ENCODE measurements around the gene NFIC.

Gene NFIC

DNA sequence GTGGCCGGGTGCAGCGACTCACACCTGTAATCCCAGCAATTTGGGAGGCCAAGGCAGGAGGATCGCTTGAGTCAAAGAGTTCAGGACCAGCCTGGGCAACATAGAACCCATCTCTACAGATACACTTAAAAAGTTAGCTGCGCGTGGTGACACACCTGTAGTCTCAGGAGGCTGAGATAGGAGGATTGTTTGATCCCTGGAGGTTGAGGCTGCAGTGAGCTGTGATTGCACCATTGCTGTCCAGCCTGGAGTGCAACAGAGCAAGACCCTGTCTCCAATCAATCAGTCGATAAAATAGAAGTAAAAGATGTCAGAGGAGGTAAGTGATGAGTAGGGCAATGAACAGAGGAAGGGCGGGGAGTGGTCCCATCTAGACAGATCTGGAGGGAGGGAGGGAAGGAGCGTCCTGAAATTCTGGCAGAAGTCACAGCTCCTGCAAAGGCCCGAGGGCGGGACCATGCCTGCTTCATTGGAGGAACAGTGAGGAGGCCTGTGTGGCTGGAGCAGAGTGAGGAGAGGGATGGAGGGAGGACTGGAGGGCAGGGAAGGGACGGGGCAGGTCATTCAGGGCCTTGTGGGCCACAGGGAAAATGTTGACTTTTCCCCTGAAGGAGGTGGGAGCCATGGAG is 104.2 kb downstream of the NFIC start:
- DNase-seq, result no peak

GRCh38 chr19:3471954-3472655 is 105.7 kb downstream of the NFIC start:
- peak in 1 of 2 experiments; percentile 38 for DNase-seq

- DNase-seq, result no peak
Observed at GRCh38 chr19:3474010-3474409, 107.6 kb downstream of the NFIC start.

- DNase-seq, result no peak
Observed at GRCh38 chr19:3474614-3475013, 108.2 kb downstream of the NFIC start.

GRCh38 chr19:3475449-3475848 is 109.1 kb downstream of the NFIC start:
- DNase-seq, result no peak

- DNase-seq, result no peak
Observed at GRCh38 chr19:3476830-3477229, 110.4 kb downstream of the NFIC start.

DNA sequence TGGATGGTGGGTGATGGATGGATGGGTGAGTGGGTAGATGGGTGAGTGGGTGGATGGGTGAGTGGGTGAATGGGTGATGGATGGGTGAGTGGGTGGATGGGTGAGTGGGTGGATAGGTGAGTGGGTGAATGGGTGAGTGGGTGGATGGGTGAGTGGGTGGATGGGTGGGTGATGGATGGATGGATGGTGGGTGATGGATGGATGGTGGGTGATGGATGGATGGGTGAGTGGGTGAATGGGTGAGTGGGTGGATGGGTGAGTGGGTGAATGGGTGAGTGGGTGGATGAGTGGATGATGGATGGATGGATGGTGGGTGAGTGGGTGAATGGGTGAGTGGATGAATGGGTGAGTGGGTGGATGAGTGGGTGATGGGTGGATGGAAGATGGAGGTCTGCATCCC is 111.1 kb downstream of the NFIC start:
- DNase-seq, result no peak

- DNase-seq, result no peak
Observed at GRCh38 chr19:3477951-3478350, 111.6 kb downstream of the NFIC start.

- no peak for DNase-seq
Observed at GRCh38 chr19:3478409-3479176, 112.2 kb downstream of the NFIC start.

DNA sequence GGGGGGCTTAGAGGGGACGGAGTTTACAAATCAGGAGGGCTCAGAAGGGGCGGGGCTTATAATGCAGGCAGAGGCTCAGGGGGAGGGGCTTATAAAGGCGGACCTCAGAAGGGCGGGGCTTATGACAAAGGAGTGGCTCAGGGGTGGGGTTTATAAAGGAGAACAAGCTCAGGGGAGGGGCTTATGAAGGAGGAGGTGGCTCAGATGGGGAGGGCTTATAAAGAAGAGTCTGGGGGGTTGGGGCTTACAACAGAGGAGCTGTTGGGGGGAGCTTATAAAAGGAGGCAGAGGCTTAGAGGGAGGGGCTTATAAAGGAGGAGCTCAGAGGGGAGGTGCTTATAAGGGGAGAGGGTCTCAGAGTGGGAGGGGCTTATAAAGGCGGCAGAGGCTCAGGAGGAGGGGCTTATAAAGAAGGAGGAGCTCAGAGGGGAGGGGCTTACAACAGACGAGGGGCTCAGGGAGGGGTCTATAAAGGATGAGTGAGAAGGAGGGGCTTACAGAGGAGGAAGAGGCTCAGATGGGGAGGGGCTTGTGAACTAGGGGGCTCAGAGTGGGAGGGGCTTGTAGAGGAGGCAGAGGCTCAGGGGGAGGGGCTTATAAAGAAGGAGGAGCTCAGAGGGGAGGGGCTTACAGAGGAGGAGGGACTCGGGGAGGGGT is 112.9 kb downstream of the NFIC start:
- no peak for DNase-seq

DNA sequence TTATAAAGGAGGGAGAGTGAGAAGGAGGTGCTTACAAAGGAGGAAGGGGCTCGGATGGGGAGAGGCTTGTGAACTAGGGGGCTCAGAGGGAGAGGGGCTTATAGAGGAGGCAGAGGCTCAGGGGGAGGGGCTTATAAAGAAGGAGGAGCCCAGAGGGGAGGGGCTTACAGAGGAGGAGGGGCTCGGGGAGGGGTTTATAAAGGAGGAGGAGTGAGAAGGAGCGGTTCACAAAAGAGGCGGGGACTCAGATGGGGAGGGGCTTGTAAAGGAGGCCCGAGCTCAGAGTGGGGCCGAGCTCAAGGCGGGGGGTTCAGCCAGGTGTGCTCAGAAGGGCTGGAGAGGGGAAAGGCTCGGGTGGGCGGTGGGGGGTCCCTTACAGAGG is 113.4 kb downstream of the NFIC start:
- DNase-seq, result no peak

GRCh38 chr19:3480383-3481091 is 114.2 kb downstream of the NFIC start, which contains the start of gene SMIM24:
Gene SMIM24 (minus strand): TSS chr19:3480525. CDS start chr19:3480463, 62 bp downstream.
- DNase-seq, result no peak

- no peak for DNase-seq
Observed at GRCh38 chr19:3481241-3482090, 115.1 kb downstream of the NFIC start.

DNA sequence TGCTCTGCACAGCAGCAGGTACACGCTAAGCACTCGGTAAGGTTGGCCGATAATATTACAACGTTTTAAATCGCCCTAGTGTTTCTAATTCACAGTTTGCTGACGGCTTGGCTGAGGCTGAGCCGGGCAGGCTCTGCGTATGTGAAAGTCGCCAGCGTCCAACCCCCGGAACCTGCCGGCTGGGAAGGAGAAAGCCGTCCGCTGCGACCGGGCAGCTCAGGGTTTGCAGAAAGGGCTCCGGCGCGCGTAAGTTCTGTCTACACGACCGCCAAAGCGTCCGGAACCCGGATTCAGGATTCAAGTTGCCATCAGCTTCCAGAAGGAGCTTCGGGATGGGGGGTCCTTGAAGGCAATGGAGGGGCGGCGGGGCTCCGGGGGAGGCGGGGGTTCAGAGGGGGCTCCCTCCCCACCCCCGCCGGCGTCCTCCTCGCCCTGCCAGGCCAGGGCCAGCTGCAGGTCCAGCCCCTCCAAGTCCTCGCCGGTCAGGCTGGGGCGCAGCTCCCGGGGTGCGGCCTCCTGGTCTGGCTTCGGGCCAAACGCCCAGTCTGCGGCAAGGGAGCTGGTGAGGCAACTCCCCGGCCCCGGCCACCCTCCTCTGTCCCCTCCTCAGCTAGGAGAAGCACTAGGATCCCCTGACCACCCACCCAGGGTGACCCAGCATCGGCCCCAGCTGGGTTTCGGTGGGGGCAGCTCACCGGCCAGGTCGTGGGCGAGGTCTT is 116.3 kb downstream of the NFIC start:
- DNase-seq, result no peak

- no peak for DNase-seq
Observed at GRCh38 chr19:3483226-3483628, 116.8 kb downstream of the NFIC start, which contains the start of gene SMIM44. Gene SMIM44 (minus strand): TSS chr19:3483441. CDS start chr19:3483403, 38 bp downstream.

GRCh38 chr19:3491396-3492119 is 125.2 kb downstream of the NFIC start:
- no peak for DNase-seq

- no peak for DNase-seq
Observed at GRCh38 chr19:3492131-3492839, 125.9 kb downstream of the NFIC start.

GRCh38 chr19:3492919-3493318 is 126.5 kb downstream of the NFIC start:
- no peak for DNase-seq

DNA sequence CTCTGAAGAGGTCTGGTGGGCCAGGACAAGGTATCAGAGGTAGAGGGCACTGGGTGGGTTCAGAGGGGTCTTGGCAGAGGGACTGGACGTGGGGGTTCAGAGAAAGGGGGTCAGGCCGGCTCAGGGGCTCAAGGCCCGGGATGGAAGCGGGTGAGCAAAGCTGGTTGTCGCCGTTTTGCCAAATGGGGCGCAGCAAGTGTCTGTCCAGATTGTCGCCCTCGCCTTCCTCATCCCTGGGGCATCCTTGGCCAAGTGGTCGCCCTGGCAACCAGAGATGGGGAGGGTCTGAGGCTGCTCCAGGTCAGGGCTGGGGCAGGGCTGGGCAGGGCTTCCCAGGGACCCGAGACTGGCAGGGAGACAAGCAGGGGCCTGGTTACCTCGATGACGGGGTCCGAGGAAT is 127.3 kb downstream of the NFIC start:
- DNase-seq, result no peak

GRCh38 chr19:3494051-3494450 is 127.7 kb downstream of the NFIC start:
- DNase-seq, result no peak
